BLaER1 (cell line): ENCODE measurements around the gene C9orf152.
A peak's percentile ranks its signal among the peaks of the same experiment; 100 is the strongest.

Experiments used
- H3K27ac ChIP-seq: shearing (Covaris generic); formaldehyde crosslinking; 2 replicates; pipeline ENCODE4 v1.8.1; 2022
- H3K27me3 ChIP-seq: shearing (Covaris generic); formaldehyde crosslinking; 2 replicates; pipeline ENCODE4 v1.8.1; 2022
- H3K36me3 ChIP-seq: shearing (Covaris generic); formaldehyde crosslinking; 2 replicates; pipeline ENCODE4 v1.8.1; 2022
- H3K4me1 ChIP-seq: shearing (Covaris generic); formaldehyde crosslinking; 2 replicates; pipeline ENCODE4 v1.8.1; 2022
- H3K4me2 ChIP-seq: shearing (Covaris generic); formaldehyde crosslinking; 2 replicates; pipeline ENCODE4 v1.8.1; 2022
- H3K4me3 ChIP-seq: shearing (Covaris generic); formaldehyde crosslinking; 2 replicates; pipeline ENCODE4 v1.8.1; 2022
- H3K9ac ChIP-seq: shearing (Covaris generic); formaldehyde crosslinking; 2 replicates; pipeline ENCODE4 v1.8.1; 2022
- H3K9me3 ChIP-seq: shearing (Covaris generic); formaldehyde crosslinking; 2 replicates; pipeline ENCODE4 v1.8.1; 2022
- H4K20me1 ChIP-seq: shearing (Covaris generic); formaldehyde crosslinking; 2 replicates; pipeline ENCODE4 v1.8.1; 2022
- Cebpa-rat ChIP-seq: shearing (Covaris generic); IDR thresholded peaks from 2 replicates; pipeline ENCODE4 v1.8.1; 2022

C9orf152 gene

DNA sequence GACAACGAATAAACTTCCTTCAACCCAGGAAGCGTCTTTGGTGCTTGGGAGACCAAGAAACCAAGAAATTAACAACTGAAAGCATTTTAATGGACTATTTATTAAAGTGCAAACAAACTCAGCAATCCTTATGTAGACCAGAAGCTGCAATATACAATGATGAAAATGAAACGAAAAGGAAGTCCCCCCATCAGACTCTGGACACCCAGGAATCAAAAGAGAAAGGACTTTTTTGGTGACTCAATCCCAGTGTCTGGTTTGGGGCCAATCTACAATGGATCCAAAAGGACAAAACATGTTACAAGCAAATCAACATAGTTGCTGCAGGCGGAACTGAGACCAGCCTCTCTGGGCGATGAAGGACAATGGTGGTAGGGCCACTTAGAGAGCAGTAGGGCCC, 39.5 kb downstream of the C9orf152 start:
- no peaks in the 10 kb centered on the region for H3K27me3 ChIP-seq
- H4K20me1 ChIP-seq, result no peaks in the 10 kb centered on the region
- no peak overlapping the region for H3K27ac ChIP-seq
- no peak overlapping the region for H3K4me2 ChIP-seq
- no peak overlapping the region for H3K4me3 ChIP-seq
- no peak overlapping the region for H3K9ac ChIP-seq
- H3K9me3 ChIP-seq, result 0 out of 2 replicates have a peak, but pooled peaks cover 17% of the 10 kb centered on the region
- peaks cover 3% of the 10 kb centered on the region; the same call in 1 of the 2 replicates for H3K36me3 ChIP-seq
- no peak for TF ChIP-seq Cebpa-rat
- H3K4me1 ChIP-seq, result peaks cover 4% of the 10 kb centered on the region; the same call in 1 of the 2 replicates

DNA sequence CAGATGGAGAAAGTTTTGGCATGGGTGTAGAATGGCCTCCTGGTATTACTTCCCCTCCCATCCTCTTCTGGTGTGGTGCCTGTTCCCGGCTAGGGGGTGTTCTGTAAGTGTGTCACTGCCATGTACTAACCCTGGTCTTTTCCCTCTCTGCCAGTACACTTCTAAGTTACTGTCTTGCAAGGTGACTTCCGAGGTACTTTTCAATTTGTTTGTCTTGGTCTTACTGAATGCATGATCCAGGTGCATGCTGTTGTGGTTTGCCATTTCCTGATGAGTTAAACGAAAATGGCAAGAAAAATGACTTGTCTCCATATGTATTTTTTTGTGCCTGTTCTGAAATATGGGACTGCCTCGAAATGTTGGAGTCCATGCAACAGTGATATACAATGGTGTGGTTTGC, 46.0 kb downstream of the C9orf152 start:
- no peak for TF ChIP-seq Cebpa-rat
- peaks cover 56% of the 10 kb centered on the region for H3K4me1 ChIP-seq
- H3K36me3 ChIP-seq, result peaks cover 10% of the 10 kb centered on the region
- peaks cover 22% of the 10 kb centered on the region for H3K9me3 ChIP-seq
- no peak overlapping the region for H3K9ac ChIP-seq
- no peak overlapping the region for H3K4me3 ChIP-seq
- no peaks in the 10 kb centered on the region for H4K20me1 ChIP-seq
- no peaks in the 10 kb centered on the region for H3K27me3 ChIP-seq
- H3K27ac ChIP-seq, result no peak overlapping the region
- H3K4me2 ChIP-seq, result peak overlapping the region; percentile 71

DNA sequence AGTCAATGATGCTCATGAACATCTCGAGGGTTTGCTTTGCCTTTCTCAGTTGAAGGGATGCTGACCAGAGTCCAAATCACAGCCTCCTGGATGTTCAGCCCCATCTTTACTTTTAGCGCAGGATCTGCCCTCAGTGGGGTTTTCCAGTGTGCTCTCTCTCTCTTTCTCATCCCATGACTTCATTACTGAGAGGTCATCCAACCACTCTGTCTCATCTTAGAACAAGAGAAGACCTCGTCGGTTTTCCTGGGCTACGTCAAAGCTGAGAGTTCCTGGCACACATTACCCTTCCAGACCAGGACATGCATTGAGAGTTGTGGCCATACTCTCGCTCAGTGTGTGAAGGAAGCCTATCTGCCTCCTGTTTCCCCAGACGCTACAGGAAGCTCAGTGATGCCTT, 47.3 kb downstream of the C9orf152 start:
- H3K9me3 ChIP-seq, result peaks cover 15% of the 10 kb centered on the region
- no peaks in the 10 kb centered on the region for H3K27me3 ChIP-seq
- H3K9ac ChIP-seq, result no peak overlapping the region
- H3K36me3 ChIP-seq, result peaks cover 9% of the 10 kb centered on the region; the same call in 1 of the 2 replicates
- TF ChIP-seq Cebpa-rat, result no peak
- no peaks in the 10 kb centered on the region for H4K20me1 ChIP-seq
- H3K4me2 ChIP-seq, result peak overlapping the region; percentile 71; the same call in 1 of the 2 replicates
- H3K4me3 ChIP-seq, result no peak overlapping the region
- H3K27ac ChIP-seq, result 0 out of 2 replicates have a peak overlapping the region, but pooled peaks have one; percentile 27
- peaks cover 69% of the 10 kb centered on the region for H3K4me1 ChIP-seq

DNA sequence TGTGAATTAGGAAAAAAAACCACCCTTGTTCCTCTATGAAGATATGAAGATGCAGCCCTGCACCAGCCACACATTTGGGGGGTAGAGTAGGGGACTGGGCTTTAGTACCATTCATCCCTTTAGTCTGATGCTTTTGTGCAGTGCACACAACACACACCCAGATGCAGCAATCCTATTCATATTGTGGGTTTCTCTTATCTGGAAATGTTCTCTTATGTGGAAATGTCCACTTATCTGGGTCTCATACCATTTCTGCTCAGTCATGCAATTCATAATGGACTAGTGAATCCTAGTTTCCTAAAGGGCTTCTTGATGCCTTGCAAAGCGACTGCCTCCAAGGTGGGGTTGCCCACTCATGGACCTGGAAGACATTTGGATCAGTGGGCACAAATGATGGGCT, 47.8 kb downstream of the C9orf152 start:
- TF ChIP-seq Cebpa-rat, result no peak
- H3K4me2 ChIP-seq, result peak overlapping the region; percentile 71
- H3K4me3 ChIP-seq, result no peak overlapping the region
- no peak overlapping the region for H3K9ac ChIP-seq
- H3K9me3 ChIP-seq, result peaks cover 15% of the 10 kb centered on the region
- H3K36me3 ChIP-seq, result peaks cover 9% of the 10 kb centered on the region; the same call in 1 of the 2 replicates
- peaks cover 74% of the 10 kb centered on the region for H3K4me1 ChIP-seq
- H3K27me3 ChIP-seq, result no peaks in the 10 kb centered on the region
- H3K27ac ChIP-seq, result peak overlapping the region; percentile 27; the same call in 1 of the 2 replicates
- no peaks in the 10 kb centered on the region for H4K20me1 ChIP-seq

DNA sequence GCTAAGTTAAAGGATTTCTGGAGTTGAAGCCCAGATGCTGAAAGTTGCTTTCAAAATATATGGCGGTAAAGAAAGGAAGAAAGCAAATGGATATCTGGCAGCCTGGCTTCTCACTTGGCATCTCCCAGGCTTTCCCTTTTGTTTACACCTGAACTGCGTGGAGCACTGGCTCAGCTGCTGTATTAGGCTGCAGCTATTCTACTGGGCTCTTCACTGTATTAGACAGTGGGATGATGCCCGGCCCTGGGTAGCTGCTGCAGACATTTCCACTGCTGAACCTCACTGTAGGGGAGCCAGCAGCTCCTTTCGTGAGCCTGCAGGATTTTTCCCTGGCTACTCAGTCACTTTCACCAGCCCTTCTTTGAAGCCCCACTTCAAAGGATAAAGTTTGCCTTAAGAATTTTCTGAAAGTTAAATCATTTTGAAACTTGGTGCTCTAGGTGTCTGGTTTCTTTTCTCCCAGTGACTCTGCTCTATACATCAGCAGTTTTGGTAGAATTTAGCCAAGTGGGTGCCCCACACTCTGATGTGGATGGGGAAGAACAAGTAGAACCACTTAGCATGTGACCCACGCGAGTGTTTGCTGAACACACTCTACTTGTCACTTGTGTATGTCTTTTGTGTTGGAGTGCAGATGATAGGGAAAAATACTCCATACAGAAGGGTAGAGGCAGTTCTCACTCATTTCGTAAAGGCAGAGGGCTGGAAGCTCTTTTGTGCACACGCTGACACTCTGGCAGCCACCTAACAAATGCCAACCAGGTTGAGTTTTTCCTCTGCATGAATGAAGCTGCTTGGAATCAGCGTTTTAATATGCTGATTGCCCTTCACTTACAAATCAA, 49.9 kb downstream of the C9orf152 start:
- no peak for TF ChIP-seq Cebpa-rat
- Histone ChIP-seq H3K27ac (peak overlapping the region; percentile 86), H4K20me1 (no peaks in the 10 kb centered on the region), H3K9me3 (peaks cover 15% of the 10 kb centered on the region), H3K4me2 (peak overlapping the region; percentile 71), H3K4me1 (peaks cover 95% of the 10 kb centered on the region), H3K9ac (peak overlapping the region; percentile 30; the same call in 1 of the 2 replicates), H3K36me3 (peaks cover 9% of the 10 kb centered on the region; the same call in 1 of the 2 replicates), H3K4me3 (no peak overlapping the region), H3K27me3 (no peaks in the 10 kb centered on the region)

DNA sequence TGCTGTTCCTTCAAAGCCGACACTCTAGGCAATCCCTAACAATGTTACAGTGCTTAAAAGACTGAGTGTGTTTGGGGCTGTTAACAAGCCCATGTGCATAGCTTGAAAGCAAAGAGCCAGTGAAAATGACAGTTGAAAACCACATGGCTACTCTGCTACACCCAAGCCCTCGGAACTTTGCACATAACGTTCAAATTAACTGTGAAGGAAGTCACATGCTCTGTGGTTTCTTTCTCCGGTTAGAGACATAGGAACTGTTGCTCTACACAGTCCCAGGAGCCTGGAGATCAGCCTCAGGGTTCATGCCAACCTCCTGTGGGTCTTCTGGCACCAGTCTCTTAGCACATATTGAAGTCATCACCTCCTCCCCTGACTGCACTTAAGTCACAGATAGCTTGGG, 51.1 kb downstream of the C9orf152 start:
- Histone ChIP-seq H3K4me1 (peaks cover 98% of the 10 kb centered on the region), H3K27me3 (no peaks in the 10 kb centered on the region), H3K9me3 (peaks cover 15% of the 10 kb centered on the region), H3K9ac (peak overlapping the region; percentile 26; the same call in 1 of the 2 replicates), H3K27ac (peak overlapping the region; percentile 86), H3K4me2 (peak overlapping the region; percentile 71), H3K4me3 (no peak overlapping the region), H3K36me3 (peaks cover 9% of the 10 kb centered on the region; the same call in 1 of the 2 replicates), H4K20me1 (no peaks in the 10 kb centered on the region)
- TF ChIP-seq Cebpa-rat, result no peak

DNA sequence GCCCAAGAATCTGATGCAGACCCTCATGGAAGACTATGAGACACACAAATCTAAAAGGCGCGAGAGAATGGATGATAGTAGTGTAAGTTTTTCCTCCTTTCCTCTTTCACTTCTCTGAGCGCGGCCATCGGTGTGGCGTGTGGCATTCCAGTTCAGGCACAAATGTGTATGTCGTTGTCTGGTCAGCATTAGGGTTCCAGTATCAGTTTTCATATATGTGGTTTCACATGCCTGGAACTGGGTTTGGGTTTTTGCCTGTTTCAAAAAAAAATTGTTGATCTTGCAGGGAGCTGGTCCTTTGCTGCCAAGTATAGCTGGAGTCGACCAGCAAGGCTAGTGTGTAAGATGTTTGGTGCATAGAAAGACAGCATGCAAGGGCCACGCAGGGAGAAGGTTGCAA, 51.5 kb downstream of the C9orf152 start:
- Histone ChIP-seq H3K27me3 (no peaks in the 10 kb centered on the region), H3K36me3 (peaks cover 9% of the 10 kb centered on the region; the same call in 1 of the 2 replicates)

DNA sequence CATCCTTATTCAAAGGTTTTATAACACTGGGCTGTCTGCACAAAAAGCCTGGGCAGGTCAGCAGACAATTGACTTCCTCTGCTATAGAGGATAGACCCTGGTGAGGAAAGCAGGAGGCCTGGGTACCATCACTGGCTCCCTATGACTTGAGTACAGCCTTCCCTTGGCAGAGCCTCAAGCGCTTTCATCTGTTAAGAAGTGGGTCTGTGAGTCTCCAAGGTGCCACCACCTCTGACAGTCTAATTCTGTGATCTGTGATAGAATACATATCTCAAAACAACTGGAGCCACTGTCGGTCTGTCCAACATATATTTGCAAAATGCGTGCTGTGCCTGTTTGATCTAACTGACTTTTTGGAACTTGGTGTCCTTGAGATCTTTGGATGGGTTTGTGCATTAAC, 52.2 kb downstream of the C9orf152 start:
- no peak for TF ChIP-seq Cebpa-rat
- H3K9ac ChIP-seq, result 0 out of 2 replicates have a peak overlapping the region, but pooled peaks have one; percentile 26
- H3K9me3 ChIP-seq, result peaks cover 13% of the 10 kb centered on the region
- H3K36me3 ChIP-seq, result peaks cover 5% of the 10 kb centered on the region; the same call in 1 of the 2 replicates
- H3K4me1 ChIP-seq, result peaks cover 99% of the 10 kb centered on the region
- H3K4me2 ChIP-seq, result peak overlapping the region; percentile 71
- no peak overlapping the region for H3K4me3 ChIP-seq
- peak overlapping the region; percentile 86 for H3K27ac ChIP-seq
- no peaks in the 10 kb centered on the region for H4K20me1 ChIP-seq
- no peaks in the 10 kb centered on the region for H3K27me3 ChIP-seq

More for the DNA sequence above, 51.5 kb downstream of the C9orf152 start:
- H3K9me3 ChIP-seq, result peaks cover 15% of the 10 kb centered on the region
- H3K4me2 ChIP-seq, result peak overlapping the region; percentile 71
- peak overlapping the region; percentile 26; the same call in 1 of the 2 replicates for H3K9ac ChIP-seq
- H3K4me3 ChIP-seq, result no peak overlapping the region
- H3K27ac ChIP-seq, result peak overlapping the region; percentile 86
- peaks cover 98% of the 10 kb centered on the region for H3K4me1 ChIP-seq
- TF ChIP-seq Cebpa-rat, result no peak
- H4K20me1 ChIP-seq, result no peaks in the 10 kb centered on the region

DNA sequence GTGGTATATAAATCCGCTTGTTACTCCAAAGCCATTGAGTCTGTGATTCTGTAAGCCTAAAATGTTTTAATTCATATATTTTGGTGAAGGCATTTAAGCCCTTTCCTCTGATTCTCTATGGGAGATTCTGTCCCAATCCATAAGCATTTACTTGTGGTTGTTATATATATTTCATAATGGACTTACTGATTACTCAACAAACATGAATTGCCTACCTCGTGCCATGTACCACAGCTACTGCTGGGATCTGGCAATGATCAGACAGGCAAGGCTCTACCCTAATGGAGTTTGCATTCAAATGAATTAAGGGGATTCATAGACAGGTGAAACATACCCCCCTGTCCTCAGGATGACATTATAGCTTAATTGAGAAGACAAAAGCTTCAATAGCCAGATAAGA, 54.5 kb downstream of the C9orf152 start:
- H3K9ac ChIP-seq, result no peak overlapping the region
- peak overlapping the region; percentile 41 for H3K4me2 ChIP-seq
- H4K20me1 ChIP-seq, result no peaks in the 10 kb centered on the region
- H3K4me3 ChIP-seq, result no peak overlapping the region
- peaks cover 7% of the 10 kb centered on the region; the same call in 1 of the 2 replicates for H3K9me3 ChIP-seq
- H3K36me3 ChIP-seq, result no peaks in the 10 kb centered on the region
- no peaks in the 10 kb centered on the region for H3K27me3 ChIP-seq
- H3K27ac ChIP-seq, result no peak overlapping the region
- H3K4me1 ChIP-seq, result peaks cover 100% of the 10 kb centered on the region
- no peak for TF ChIP-seq Cebpa-rat
